Mucosa of descending colon (tissue), 3 donors: Measurements from ENCODE around the gene PPP1R37. TPM values are rescaled to one million over a fixed set of nuclear protein-coding genes. Genes with fewer than 3 reads are reported as not detected.

Experiments
- ATAC-seq: fragments of 200-7000 bp; cut with Tn5 transposase; one replicate; pipeline ENCODE4 v1.9.1; 2020; ENCODE audit warnings: mild to moderate bottlenecking, moderate library complexity
- DNase-seq, 3 donors: peaks; one replicate each; pipeline ENCODE4 v3.0.0-alpha.2; 2020
- H3K36me3 ChIP-seq: fragments of 200-600 bp; one replicate; pipeline ENCODE4 v1.8.0; 2021; ENCODE audit warnings: low read depth, mild to moderate bottlenecking
- H3K4me1 ChIP-seq: fragments of 200-600 bp; one replicate; pipeline ENCODE4 v1.8.0; 2021; ENCODE audit warnings: low read depth, mild to moderate bottlenecking
- H3K4me3 ChIP-seq: fragments of 200-600 bp; one replicate; pipeline ENCODE4 v1.8.0; 2021; ENCODE audit warnings: mild to moderate bottlenecking
- H3K9me3 ChIP-seq: fragments of 200-600 bp; one replicate; pipeline ENCODE4 v1.8.0; 2021; ENCODE audit warnings: mild to moderate bottlenecking
- CTCF ChIP-seq: fragments of 200-600 bp; IDR thresholded peaks from one replicate; pipeline ENCODE4 v1.8.0; 2022; ENCODE audit warnings: antibody characterized with exemption, mild to moderate bottlenecking
- intact Hi-C, 2 donors: fragments of 100-400 bp; cut with DNase I in 1 of 2; cut with micrococcal nuclease in 1 of 2; formaldehyde crosslinking; loops; one replicate each; pipeline versions ENCODE4 v1.11.0 to v1.11.1; 2022; cut with DNase I, micrococcal nuclease
- total RNA-seq, 3 donors: library from RNA; stranded (reverse); fragmentation: NEBNext Ultra II Directional in 2 of 3; extraction: Animal tissue kit (Norgen Biotek cat#: 25700) in 2 of 3; gene quantifications; one replicate each; pipeline versions ENCODE4 v1.2.1 to v1.2.4, GENCODE V29; 2021 to 2023
- donor health status: DM: no; HTN: no; CAD: no; lungs with moderate emphysema.
- donor health status: DM: no; HTN: no; CAD: no.
- donor health status: DM: no; HTN: yes; CAD: no.

PPP1R37 gene
- total RNA-seq, 3 donors from 2014 or later = 27.2 to 33.6 (median 31.7) TPM

DNA sequence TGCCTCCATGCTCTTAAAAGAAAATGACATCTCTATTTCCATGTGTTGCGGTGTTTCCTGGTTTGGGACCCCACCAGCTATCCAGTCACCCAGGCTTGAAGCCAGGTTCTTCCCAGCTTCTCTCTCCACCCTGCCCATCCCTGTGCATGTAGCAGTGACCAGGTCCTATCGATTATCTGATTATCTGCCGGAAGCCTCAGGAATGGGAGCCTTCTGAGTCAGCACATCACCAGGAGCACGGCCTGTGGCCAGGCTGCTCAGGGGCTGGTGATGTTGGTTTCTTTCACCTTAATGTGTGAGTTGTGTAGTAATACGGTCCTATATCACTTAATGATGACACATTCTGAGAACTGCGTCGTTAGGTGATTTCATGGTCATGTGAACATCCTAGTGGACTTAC lies 33.7 kb downstream of the PPP1R37 start:
- Histone ChIP-seq H3K4me1 (peaks cover 12% of the 10 kb centered on the region), H3K4me3 (no peak overlapping the region), H3K36me3 (no peaks in the 10 kb centered on the region), H3K9me3 (no peaks in the 10 kb centered on the region)
- no peak for TF ChIP-seq CTCF
- ATAC-seq = no peak
- intact Hi-C loops = no loop called here
- DNase-seq = no peak

- TF ChIP-seq CTCF = no peak
- H3K4me3 ChIP-seq = no peak overlapping the region
- no peaks in the 10 kb centered on the region for H3K36me3 ChIP-seq
- peaks cover 7% of the 10 kb centered on the region for H3K4me1 ChIP-seq
- ATAC-seq (no peak), DNase-seq (no peak)
- intact Hi-C loops = no loop called here
- no peaks in the 10 kb centered on the region for H3K9me3 ChIP-seq
These were observed 35.2 kb downstream of the PPP1R37 start for GRCh38 chr19:45128146-45128545.

DNA sequence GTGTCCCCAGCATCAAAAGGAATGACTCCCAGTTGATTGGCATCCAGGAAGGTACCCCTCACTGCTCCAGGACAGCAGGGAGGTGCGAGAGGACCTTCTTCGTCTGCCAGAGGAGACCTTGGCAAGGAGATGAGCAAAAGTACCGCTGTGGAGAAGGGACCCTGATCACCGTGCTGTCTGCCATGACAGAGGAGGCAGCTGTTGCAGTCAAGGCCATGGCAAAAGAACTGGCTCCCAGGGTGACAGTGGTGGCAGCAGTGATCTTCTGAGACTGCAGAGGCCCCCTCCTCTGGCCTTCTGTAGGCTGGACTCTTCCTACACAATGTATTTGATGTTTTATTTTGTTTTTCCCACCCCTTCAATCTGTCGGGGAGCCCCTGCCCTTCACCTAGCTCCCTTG lies 35.8 kb downstream of the PPP1R37 start:
- DNase-seq (no peak), ATAC-seq (no peak)
- H3K36me3 ChIP-seq = no peaks in the 10 kb centered on the region
- H3K4me3 ChIP-seq = no peak overlapping the region
- H3K9me3 ChIP-seq = no peaks in the 10 kb centered on the region
- intact Hi-C loops = no loop called here
- no peak for TF ChIP-seq CTCF
- peaks cover 5% of the 10 kb centered on the region for H3K4me1 ChIP-seq

DNA sequence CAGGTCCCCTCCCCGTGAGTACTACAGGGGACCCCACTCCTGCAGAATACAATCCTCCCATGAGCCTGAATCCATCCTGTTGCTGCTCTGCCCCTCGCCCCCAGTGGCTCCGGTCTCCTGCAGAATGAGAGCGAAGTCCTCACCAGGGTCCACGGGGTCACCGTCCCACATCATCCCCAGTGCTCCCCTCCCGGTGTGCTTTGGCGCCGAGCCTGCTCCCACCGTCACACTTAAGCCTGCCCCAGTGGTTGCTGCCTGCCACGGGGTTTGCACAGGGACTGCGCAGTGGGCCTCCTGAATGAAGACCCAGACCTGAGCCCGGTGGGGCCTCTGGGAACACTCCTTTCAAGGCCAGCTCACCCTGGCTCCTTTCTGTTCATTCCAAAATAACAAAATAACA lies 37.3 kb downstream of the PPP1R37 start:
- Histone ChIP-seq H3K9me3 (no peaks in the 10 kb centered on the region), H3K4me1 (peaks cover 5% of the 10 kb centered on the region), H3K36me3 (no peaks in the 10 kb centered on the region), H3K4me3 (no peak overlapping the region)
- ATAC-seq = no peak
- no peak for DNase-seq
- no peak for TF ChIP-seq CTCF
- intact Hi-C loops = no loop called here

DNA sequence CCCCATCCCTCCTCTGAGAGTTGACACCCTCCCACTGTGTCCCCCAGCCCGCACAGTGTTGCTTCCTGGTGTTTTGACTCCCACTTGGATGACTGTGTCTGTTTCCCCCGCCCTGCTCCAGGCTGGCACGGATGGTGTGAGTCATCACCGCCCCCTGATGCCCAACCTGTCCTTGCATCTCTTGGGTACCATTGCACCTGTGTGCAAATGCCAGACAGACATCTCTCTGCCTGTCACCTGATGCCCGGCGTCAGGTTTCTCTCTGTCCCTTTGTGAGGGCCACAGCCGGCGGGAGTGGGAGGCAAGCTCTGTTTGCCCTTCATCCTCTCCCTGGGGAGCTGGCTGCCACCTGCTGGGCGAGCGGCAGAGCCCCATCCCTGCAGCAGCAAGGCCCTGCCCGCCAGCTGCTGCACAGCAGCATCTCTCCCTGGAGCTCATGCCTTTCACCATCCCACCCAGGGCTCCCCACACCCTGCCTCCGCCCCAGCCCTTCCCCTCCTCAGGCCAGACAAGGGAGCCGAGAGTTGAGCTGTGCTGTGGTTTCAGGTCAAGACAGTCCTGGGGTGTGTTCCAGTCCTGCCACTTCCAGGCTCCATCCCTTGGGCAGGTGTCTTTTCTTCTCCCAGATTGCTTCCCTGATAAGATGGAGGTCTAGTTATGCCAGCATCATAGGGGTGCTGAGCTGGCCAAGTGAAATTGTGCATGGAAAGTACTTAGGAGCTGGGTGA lies 38.1 kb downstream of the PPP1R37 start:
- H3K4me3 ChIP-seq = no peak overlapping the region
- ATAC-seq = peak; percentile 73
- no peaks in the 10 kb centered on the region for H3K9me3 ChIP-seq
- peaks cover 1% of the 10 kb centered on the region for H3K4me1 ChIP-seq
- H3K36me3 ChIP-seq = no peaks in the 10 kb centered on the region
- TF ChIP-seq CTCF = no peak
- intact Hi-C loops = no loop called here
- DNase-seq = peak in 1 of 3 donors; percentile 56

- intact Hi-C loops = no loop called here
- no peak for DNase-seq
- no peaks in the 10 kb centered on the region for H3K36me3 ChIP-seq
- TF ChIP-seq CTCF = no peak
- H3K9me3 ChIP-seq = no peaks in the 10 kb centered on the region
- H3K4me3 ChIP-seq = no peak overlapping the region
- no peaks in the 10 kb centered on the region for H3K4me1 ChIP-seq
- ATAC-seq = no peak
These were observed 40.7 kb downstream of the PPP1R37 start for GRCh38 chr19:45133661-45134060.
